Fibroblast of villous mesenchyme (primary cell): ENCODE measurements around the gene PHLDB3. TPM values are rescaled to one million over a fixed set of nuclear protein-coding genes. Genes with fewer than 3 reads are reported as not detected.
"Not testable (repeated sequence)": the region's sequence is repeated elsewhere in the genome, so short reads cannot be mapped to it uniquely, and the experiment has no call there.

ENCODE experiments used
- DNase-seq: peaks from one replicate; pipeline ENCODE4 v3.0.0-alpha.2; 2010; ENCODE audit warnings: low read depth
- H3K4me3 ChIP-seq: 2 replicates; pipeline ENCODE4 v1.5.1; 2011; ENCODE audit warnings: low read depth, mild to moderate bottlenecking, low read length
- CTCF ChIP-seq: IDR thresholded peaks from 2 replicates; pipeline ENCODE4 v1.5.1; 2012; ENCODE audit warnings: low read depth, mild to moderate bottlenecking, low read length; ENCODE audit not compliant: insufficient read depth
- total RNA-seq: library from RNA; depleted of rRNA; stranded (reverse); fragments of >200 nt; gene quantifications from 2 replicates; pipeline ENCODE4 v1.2.3, GENCODE V29; 2012

PHLDB3 gene
- total RNA-seq, 1 donor = 13.4 TPM

GRCh38 chr19:43519436-43520088 lies 15.0 kb upstream of the PHLDB3 start:
- no peak overlapping the region for H3K4me3 ChIP-seq
- TF ChIP-seq CTCF = peak; percentile 91
- peak; percentile 93 for DNase-seq

- TF ChIP-seq CTCF = no peak
- no peak for DNase-seq
- H3K4me3 ChIP-seq = no peak overlapping the region
Observed at GRCh38 chr19:43518051-43518450, 13.5 kb upstream of the PHLDB3 start.

GRCh38 chr19:43512399-43512798 lies 7.9 kb upstream of the PHLDB3 start:
- not testable (repeated sequence) for H3K4me3 ChIP-seq, DNase-seq

GRCh38 chr19:43511324-43511723 lies 6.8 kb upstream of the PHLDB3 start:
- no peak for TF ChIP-seq CTCF
- DNase-seq = no peak
- H3K4me3 ChIP-seq = no peak overlapping the region

GRCh38 chr19:43510713-43511112 lies 6.2 kb upstream of the PHLDB3 start:
- TF ChIP-seq CTCF = no peak
- no peak for DNase-seq
- H3K4me3 ChIP-seq = no peak overlapping the region

- no peak for TF ChIP-seq CTCF
- no peak overlapping the region for H3K4me3 ChIP-seq
- DNase-seq = no peak
Observed at GRCh38 chr19:43507880-43508279, 3.3 kb upstream of the PHLDB3 start.

- TF ChIP-seq CTCF = no peak
- no peak for DNase-seq
- no peak overlapping the region for H3K4me3 ChIP-seq
Observed at GRCh38 chr19:43506629-43507028, 2.1 kb upstream of the PHLDB3 start.
